ENCODE data around the gene SEC14L2.

The SEC14L2 gene

GRCh38 chr22:30361916-30362650 lies 34.7 kb upstream of the SEC14L2 start:
- H3K27me3 ChIP-seq (replicated peaks; ENCODE audit: control insufficient read depth, insufficient read depth, low read length) = no peaks in the 10 kb centered on the region
- no peak for DNase-seq (ENCODE audit: extremely low read depth, insufficient read length)
- TF ChIP-seq CTCF (IDR thresholded peaks at IDR 0.05; ENCODE audit: insufficient read depth, low read length, poor library complexity, severe bottlenecking) = no peak
- H3K36me3 ChIP-seq (ENCODE audit: control insufficient read depth, insufficient read depth, low read length) = no peaks in the 10 kb centered on the region; the same call in none of the 2 replicates
- no peak overlapping the region for H3K4me3 ChIP-seq (replicated peaks; ENCODE audit: low read depth, low read length)

DNA sequence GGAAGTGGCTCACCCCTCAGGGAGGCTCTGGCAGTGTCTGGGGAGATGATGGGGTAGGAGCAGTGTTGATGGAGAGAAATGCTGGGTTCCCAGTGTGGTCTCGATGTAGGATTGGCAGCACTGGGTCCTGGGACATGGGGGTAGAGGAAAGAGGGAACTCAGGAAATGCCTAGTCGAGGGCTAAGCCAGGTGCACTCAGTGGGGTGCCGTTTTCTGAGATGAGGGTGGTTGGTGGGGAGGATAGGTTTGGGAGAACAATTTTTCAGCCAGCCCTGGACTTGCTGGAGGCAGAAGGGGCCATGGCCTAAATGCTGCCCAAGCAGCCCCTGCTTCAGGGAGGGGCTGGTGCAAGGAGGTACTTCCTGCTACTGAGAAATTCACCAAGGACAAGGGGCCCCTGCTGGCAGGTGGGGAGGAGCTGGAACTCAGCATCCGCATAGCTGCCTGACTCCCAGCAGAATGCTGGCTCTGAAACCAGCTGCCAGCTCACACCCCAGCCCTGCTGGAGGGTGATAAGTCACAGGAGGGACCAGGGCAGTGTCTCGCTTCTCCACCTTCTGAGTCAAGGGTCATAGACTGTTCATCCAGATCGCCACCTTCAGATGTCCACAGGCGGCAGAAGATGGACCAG lies 34.1 kb upstream of the SEC14L2 start:
- Histone ChIP-seq H3K4me3 (replicated peaks; ENCODE audit: low read depth, low read length) (no peak overlapping the region), H3K27me3 (replicated peaks; ENCODE audit: control insufficient read depth, insufficient read depth, low read length) (no peaks in the 10 kb centered on the region), H3K36me3 (ENCODE audit: control insufficient read depth, insufficient read depth, low read length) (no peaks in the 10 kb centered on the region; the same call in none of the 2 replicates)
- no peak for DNase-seq (ENCODE audit: extremely low read depth, insufficient read length)
- TF ChIP-seq CTCF (IDR thresholded peaks at IDR 0.05; ENCODE audit: insufficient read depth, low read length, poor library complexity, severe bottlenecking) = no peak

GRCh38 chr22:30365891-30366290 lies 30.9 kb upstream of the SEC14L2 start:
- Histone ChIP-seq H3K4me3 (replicated peaks; ENCODE audit: low read depth, low read length) (no peak overlapping the region), H3K36me3 (ENCODE audit: control insufficient read depth, insufficient read depth, low read length) (no peaks in the 10 kb centered on the region; the same call in none of the 2 replicates), H3K27me3 (replicated peaks; ENCODE audit: control insufficient read depth, insufficient read depth, low read length) (no peaks in the 10 kb centered on the region)
- no peak for TF ChIP-seq CTCF (IDR thresholded peaks at IDR 0.05; ENCODE audit: insufficient read depth, low read length, poor library complexity, severe bottlenecking)
- DNase-seq (ENCODE audit: extremely low read depth, insufficient read length) = no peak

GRCh38 chr22:30368420-30368819 lies 28.4 kb upstream of the SEC14L2 start:
- no peak for TF ChIP-seq CTCF (IDR thresholded peaks at IDR 0.05; ENCODE audit: insufficient read depth, low read length, poor library complexity, severe bottlenecking)
- Histone ChIP-seq H3K36me3 (ENCODE audit: control insufficient read depth, insufficient read depth, low read length) (no peaks in the 10 kb centered on the region; the same call in none of the 2 replicates), H3K4me3 (replicated peaks; ENCODE audit: low read depth, low read length) (no peak overlapping the region), H3K27me3 (replicated peaks; ENCODE audit: control insufficient read depth, insufficient read depth, low read length) (no peaks in the 10 kb centered on the region)
- no peak for DNase-seq (ENCODE audit: extremely low read depth, insufficient read length)

DNA sequence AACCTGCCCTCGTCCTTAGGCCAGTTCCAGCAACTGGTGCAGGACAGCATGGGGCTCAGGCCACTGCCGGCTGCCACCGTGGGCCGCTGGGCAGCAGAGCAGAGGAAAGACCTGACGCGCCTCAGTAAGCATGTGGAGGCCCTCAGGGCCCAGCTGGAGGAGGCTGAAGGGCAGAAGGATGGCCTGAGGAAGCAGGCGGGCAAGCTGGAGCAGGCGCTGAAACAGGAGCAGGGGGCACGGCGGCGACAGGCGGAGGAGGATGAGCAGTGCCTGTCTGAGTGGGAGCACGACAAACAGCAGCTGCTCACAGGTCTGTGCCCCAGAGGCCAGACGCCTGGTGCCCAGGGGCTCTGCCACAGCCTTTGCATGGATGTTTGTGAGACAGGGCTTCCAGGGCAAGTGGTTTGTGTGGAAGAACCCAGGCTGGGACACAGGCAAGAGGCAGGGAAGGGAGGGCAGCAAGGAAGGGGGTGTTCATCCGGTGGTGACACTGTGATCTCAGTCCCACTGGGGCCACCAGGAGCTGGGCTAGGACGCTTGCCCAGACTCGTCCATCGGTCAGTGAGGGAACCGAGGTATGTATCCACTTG lies 26.1 kb upstream of the SEC14L2 start:
- Histone ChIP-seq H3K36me3 (ENCODE audit: control insufficient read depth, insufficient read depth, low read length) (no peaks in the 10 kb centered on the region; the same call in 1 of the 2 replicates), H3K27me3 (replicated peaks; ENCODE audit: control insufficient read depth, insufficient read depth, low read length) (no peaks in the 10 kb centered on the region), H3K4me3 (replicated peaks; ENCODE audit: low read depth, low read length) (no peak overlapping the region)
- DNase-seq (ENCODE audit: extremely low read depth, insufficient read length) = no peak
- TF ChIP-seq CTCF (IDR thresholded peaks at IDR 0.05; ENCODE audit: insufficient read depth, low read length, poor library complexity, severe bottlenecking) = no peak

Data from GM06990 (cell line).